Right ventricle myocardium superior (tissue), 1 donor: Measurements from ENCODE around the gene ARGLU1. TPM values are rescaled to one million over a fixed set of nuclear protein-coding genes. Genes with fewer than 3 reads are reported as not detected.

Experiments
- ATAC-seq: fragments of 200-7000 bp; cut with Tn5 transposase; one replicate; pipeline ENCODE4 v1.9.1; 2020; ENCODE audit warnings: mild to moderate bottlenecking; ENCODE audit not compliant: poor library complexity
- DNase-seq: peaks from one replicate; pipeline ENCODE4 v3.0.0-alpha.2; 2020
- intact Hi-C: fragments of 100-400 bp; cut with DNase I; formaldehyde crosslinking; loops from one replicate; pipeline ENCODE4 v1.11.2; 2022
- total RNA-seq: library from RNA; stranded (reverse); fragmentation: NEBNext Ultra II Directional; extraction: Animal tissue kit (Norgen Biotek cat#: 25700); gene quantifications from one replicate; pipeline ENCODE4 v1.2.1, GENCODE V29; 2021
- donor health status: DM: no; HTN: yes; CAD: no; lungs with severe emphysema.

The ARGLU1 gene
- total RNA-seq, 1 donor from 2014 or later = 25.6 TPM

DNA sequence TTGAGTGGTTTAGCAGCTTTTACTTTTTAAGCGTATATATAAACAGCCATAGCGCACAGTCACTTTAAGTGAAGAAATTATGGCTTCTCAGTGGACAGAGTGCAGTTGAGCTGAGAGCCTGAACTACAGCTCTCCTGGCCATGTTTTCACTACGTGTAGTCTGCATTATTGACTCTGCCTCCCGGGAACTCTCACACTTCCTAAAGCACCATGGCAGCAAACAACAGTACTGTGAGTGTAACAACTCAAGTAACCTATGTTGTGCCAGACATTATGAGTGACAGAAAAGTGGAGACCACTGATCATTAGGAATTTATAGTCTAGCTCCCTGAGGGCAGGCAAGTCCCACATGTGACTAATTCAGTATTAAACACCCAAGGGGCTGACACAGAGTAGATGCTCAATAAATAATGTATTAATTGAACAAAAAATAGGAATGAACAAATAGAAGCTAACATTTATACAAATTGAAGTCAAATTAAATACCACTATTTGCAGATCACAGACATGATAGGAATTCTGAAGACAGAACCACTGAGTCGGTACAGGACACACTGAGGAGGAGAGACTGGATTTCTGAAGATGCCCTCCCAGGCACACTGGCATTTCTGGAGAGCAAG, 52.2 kb downstream of the ARGLU1 start:
- ATAC-seq = no peak
- intact Hi-C loops = no loop called here
- no peak for DNase-seq

DNA sequence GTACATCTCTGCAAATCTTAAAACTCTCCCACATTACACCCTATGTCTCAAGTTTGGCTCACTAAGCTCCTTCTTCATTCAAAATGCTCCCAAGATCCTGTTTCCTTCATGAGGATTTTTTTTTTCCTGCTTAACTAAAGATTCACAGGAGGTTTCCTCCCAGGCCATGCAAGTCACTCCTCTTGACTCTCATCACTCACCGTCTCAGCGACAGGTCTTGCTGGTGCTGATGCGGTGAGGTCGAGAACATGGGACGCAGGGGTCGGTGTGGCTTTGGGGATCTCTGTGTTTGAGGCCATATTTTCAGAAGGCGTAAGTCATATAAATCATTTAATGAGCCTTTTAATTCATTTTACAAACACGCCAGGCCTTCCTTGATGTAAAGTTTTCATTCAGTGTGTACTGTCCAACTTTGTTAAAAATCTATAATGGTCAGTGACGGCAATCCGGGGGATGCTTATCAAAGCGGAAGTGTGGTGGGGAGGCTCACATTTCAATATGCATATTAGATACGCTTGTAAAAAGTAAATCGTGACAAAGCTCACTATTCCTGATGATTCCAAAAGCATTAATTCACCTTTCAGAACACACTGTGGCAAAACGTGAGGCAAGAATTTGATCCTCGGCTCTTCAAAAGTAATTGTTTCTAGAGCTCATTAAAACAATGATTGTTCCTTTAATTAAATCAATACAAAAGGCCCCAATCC, 52.9 kb downstream of the ARGLU1 start:
- intact Hi-C loops = no loop called here
- ATAC-seq (no peak), DNase-seq (no peak)

DNA sequence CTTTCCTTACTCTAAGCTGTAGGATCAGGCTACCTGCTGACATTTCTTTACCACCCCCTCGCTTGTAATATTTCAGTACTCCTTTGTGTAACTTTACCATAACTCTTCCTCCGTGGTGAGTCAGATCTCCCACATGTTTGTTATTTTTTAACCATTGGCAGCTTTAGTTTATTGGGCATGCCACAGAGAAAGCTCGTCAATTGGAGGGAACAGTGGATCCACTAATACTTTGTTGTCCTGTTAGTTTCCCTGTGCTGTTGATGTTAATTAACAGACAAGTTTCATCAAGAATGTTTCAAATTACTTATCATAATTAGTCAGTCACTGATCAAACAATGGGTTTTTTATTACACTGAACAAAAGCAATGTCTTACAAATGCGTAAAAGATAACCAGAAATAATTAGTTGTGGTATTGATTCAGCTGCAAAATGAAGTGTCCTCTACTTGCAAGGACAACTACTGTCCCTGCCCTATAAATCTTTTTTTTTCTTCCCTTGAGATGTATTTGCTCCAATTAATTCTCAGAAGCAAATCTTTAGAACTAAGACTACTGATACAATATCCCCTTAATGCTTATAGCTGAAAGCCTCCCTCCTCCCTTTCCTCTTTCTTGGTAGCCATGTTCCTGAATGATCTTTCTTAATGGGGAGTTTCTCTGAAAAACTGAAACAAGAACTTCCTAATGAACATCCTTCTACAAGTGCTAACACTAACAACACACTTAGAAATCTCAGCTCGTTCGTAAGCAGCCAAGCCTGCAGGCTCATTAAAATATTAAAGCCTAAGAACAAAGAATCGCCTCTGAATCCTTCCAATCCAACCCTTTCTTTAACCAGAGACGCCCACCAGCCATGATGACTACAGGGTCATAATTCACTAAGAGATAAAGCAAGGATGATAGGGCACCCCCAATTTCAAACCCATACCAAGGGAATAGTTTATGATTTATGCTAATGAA, 54.6 kb downstream of the ARGLU1 start:
- ATAC-seq (no peak), DNase-seq (no peak)
- intact Hi-C loops = no loop called here

DNA sequence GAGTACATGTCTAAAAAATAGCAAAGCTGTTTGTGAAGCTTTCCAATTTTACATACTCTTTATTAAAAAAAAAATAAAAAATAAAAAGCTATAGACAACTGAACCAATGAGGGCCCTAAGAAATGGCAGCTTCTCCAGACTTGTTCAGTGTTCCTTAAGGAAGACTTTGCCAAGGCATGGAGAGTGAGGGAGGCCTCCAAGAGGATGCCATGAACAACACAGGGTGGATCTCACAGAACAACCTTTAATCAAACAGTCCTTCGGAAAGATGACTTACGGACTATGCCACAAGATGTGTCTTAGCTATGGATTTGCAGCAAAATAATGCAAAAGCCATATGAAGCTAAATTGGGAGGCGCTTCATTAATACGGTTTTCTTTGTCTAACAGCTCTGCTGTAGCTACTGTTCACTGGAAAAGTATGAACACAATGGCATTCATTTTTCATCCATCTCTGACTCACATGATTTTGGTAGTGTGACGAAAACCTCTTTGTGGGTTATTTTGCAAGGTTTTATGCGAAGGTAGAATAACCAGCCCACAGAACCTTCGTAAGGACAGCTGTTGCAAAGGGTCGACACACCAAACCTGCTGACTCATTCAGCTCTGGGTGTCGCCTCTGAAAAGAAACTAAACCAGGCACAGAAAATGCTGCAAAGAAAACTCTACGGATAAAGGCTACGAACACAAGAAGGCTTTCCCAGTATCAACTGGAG, 60.2 kb downstream of the ARGLU1 start:
- intact Hi-C loops = no loop called here
- ATAC-seq = no peak
- DNase-seq = no peak

DNA sequence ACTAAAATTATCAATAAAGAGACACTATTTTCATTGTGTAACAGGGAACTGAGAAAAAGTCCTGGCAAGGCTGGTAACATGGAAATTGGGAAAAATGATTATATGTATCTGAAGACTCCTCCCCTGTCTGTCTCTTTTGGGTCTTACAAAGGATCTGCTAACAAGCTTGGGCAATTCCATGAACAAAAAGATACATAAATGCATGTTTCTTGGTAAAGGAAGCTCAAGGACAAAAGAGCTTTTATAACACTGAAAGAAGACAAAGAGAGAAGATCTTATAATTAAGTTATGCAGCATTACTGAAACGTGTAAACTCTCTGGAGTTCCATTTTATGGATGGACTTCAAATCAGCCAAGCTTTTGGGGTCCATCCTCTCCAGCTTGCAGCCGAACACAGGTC, 61.7 kb downstream of the ARGLU1 start:
- DNase-seq (no peak), ATAC-seq (no peak)
- intact Hi-C loops = no loop called here

DNA sequence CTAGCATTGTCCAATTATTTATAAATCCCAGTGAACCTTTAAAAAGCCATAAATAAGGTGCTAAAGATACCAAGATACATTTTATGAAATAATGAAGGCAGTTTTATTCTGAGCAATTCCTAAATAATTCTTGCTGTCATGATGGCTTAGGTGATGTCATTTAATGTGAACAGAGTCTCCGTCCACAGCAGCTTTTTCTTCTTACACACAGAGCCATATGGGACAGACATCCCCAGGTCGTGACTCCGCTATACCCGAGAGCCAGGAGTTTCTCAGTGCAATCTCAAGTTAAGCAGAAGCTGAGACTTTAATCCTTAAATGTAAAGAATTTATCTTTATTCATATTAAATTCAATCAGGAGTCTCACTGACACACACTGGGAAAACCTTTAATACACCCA, 62.2 kb downstream of the ARGLU1 start:
- intact Hi-C loops = no loop called here
- DNase-seq (no peak), ATAC-seq (no peak)

DNA sequence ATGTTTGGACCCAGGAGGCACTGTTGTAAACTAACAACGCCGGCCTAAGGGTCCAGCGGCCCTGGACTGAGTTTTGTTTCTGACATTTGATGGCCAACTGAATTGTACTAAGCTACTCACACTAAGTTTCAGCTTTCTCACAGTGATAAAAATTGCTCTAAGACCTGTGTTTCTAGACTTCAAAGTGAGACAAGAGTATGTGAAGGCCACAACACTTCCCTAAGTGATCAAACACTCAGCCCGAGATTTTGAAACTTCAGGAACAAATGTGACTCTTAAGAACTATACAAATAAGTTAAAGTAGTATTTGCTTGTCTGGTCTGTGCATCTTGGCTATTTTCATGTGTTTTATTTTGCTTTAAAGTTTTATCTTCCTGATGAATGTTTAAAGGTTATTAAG, 62.6 kb downstream of the ARGLU1 start:
- no peak for ATAC-seq
- DNase-seq = no peak
- intact Hi-C loops = no loop called here

DNA sequence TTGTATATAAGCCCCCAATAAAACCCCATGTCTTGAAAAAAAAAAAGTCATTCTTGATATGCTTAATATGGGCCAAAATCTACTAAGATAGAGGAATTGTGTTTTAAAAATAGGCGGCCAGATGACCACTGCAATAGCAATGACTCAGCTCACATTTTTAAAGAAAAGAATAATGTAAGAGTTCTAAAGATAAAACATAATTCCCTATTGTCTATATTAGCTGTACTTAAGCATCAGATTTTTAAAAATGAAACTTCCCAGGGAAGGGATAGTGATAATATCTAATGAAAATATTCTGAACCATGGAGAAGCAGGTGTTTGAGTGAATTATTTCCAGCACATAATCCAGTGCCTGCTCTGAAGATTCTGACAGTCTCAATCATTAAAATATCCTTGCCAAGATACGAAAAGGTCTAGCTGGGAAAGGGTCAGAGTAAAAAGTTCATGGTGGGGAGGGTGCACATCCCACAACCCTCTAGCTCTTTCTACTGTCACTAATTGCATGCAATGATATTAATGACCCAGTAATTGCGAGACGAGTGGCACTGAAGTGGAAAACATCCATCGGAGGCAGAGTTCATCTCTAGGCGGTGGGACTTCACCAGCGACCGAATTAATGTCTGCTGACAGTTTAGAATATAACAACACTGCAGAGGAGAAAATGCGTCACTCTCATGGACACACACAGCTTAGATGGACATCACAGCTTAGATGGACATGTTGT, 64.0 kb downstream of the ARGLU1 start:
- intact Hi-C loops = no loop called here
- ATAC-seq (no peak), DNase-seq (no peak)

DNA sequence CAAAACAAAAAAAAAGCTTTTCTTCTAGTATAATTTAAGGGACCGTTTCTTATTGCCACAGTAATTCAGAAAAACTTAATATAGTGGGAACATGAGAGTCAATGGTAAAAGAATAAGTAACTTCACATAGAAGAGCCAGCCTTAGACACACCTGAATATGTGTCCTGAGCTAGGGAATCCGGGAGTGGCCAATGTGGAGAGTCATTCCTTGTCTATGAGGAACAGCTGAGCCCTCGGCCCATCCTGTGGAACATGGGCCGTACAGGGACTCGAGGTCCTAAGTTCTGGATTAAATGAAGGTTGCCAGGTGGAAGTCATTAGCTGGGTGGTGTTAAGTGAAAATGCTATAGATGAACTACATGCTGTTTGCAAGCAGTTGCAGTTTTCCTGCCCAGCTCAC, 64.7 kb downstream of the ARGLU1 start:
- no peak for DNase-seq
- ATAC-seq = no peak
- intact Hi-C loops = no loop called here

DNA sequence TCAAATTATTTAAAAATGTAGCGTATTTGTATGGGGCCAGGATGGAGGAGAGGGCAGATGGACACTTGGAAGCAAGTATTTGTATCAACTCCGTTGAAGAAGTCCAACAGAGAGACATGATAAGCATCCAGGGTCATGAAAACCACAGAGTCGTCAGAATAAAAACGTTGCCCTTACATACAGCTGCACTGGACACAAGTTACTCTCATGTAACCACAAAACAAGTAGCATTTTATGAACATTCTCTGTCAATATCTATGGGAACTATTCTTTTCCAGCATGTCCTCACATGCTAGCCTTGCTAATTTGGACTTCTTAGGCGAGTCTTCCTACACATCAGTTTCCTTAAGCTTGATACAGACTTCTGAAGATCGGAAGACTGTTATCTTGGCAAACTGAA, 67.5 kb downstream of the ARGLU1 start:
- ATAC-seq = no peak
- intact Hi-C loops = no loop called here
- DNase-seq = no peak

DNA sequence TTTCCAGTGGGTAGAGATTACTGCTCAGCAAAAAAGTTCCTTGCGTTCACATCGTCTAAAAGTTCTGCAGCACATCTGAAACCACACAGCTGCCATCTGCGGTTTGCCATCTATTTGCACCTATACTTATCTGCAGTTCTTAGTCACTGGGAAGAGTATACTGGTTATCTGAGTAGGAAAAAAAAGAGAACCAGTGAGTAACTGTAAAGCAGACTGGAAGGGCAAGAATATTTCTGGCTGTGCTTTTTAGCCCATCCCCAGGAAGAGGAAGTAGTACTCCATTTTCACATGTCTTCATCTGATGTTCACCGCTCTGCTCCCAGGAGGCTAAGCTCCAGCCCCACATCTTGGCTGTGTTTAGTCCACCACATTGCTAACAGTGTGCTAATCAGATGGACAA, 68.0 kb downstream of the ARGLU1 start:
- ATAC-seq = no peak
- intact Hi-C loops = no loop called here

DNA sequence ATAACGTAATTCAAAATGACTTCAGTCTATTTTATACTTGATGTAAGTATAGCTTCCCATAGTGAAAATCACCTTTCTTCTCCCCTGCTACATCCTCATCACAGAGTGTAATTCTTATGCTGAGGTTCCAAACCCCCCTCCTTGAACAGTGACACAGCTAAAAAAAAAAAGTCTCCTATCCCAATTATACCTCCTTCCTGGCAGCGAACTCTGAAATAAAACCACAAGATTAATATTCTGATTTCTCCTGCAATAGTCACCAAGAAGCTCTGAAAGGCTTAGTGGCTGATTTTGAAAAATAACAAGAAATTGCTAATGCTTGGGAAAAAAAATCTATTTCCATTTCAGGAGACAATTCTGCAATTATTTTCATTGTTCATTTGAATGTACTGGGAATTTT, 68.8 kb downstream of the ARGLU1 start:
- ATAC-seq (no peak), DNase-seq (no peak)
- intact Hi-C loops = no loop called here

More for the DNA sequence above, 68.0 kb downstream of the ARGLU1 start:
- no peak for DNase-seq

DNA sequence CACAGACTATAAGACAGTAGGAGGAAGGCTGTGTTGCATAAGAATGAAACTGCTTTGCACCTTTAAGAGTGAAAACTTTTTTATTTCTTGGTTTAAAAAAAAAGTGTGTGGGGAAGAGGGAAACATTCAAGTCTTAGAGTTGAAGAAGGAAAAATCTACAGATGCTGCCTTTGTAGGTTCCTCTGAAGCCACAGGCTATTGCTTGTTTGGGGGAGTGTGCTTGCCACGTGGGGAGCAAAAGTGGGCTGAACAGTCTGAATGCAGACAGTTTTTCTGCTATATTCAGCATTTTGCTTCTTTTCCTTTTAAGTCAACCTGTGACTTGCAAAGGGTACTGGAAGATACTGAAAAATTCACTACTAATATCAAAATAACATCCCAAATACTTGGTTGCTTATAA, 69.4 kb downstream of the ARGLU1 start:
- intact Hi-C loops = no loop called here
- DNase-seq (no peak), ATAC-seq (no peak)

DNA sequence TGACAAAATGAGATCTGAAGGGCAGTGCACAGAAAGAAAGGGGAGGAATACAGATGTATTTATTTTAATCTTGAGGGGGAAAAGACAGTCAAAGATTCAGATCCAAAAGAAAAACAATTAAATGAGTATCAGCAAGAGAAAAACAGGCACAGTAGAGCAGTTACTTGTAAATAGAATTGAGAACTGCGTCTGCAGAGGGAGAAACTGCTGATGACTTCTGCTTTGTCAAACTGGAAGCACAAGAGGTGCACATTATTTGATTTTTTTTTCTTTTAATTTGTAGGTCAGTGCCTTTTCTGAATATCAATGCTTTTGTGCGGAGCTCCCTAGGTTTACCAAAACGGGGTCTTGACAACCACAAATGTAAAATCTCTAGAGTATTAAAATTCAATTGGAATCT, 69.8 kb downstream of the ARGLU1 start:
- intact Hi-C loops = no loop called here
- DNase-seq (no peak), ATAC-seq (no peak)

DNA sequence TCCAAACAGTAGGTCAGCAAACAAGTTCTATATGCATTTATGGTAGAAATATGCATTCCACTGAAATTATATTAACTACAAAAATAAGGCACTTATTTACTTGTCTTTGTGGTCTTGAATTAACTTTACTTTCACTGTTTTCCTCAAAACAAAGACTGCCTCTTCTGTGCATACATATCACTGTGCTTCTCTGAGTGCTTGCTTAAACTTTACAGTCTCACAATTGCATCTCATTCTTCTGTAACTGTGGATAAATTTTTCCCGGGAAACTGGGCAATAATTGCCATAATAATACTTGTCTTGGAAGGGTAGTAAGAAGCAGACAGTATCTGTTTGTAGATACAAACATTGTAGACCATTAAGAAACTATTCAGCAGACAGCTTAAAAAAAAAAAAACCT, 70.9 kb downstream of the ARGLU1 start:
- ATAC-seq (no peak), DNase-seq (no peak)
- intact Hi-C loops = no loop called here

DNA sequence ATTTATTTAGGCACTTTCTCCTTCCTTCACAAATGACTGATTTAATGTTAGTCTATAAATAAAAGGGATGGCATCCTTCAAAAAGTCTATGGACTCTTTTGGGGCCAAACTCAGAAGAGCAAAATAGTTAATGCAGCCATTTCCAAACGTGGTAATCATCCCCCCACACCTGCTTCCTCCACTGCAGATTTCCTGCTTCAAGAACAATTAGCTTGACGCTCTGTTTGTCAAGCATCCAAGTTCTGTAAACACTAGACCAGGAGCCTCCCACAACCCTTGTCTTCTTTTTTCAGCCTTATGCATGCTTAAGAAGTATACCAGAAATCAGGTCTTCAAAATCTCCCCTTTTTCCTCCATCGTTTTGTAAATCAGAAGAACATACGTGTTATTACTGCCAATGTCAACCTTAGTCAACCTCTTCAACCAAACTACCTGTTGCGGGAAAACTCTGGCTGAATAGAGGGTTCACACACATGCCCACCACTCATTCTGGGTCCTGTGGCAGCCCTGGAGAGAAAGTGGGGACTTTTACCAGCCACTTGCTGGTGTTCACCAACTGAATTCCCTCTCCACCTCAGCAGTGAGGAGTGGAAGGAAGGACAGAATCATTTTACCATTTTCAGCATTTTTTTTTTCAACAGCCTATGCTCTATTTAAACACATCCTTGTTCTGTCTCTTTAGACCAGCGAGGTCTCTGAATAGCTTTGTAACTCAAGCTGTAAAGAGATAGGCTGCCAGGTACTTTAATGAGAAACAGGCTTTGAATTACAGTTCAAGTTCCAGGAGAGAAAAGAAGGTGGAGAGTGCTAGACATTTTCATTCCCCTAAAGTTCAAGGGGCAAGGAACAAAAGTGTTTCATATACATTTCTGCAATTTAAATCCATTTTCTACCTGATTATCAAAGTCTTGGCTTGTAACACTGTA, 71.6 kb downstream of the ARGLU1 start:
- intact Hi-C loops = no loop called here
- peak; percentile 48 for ATAC-seq
- no peak for DNase-seq

DNA sequence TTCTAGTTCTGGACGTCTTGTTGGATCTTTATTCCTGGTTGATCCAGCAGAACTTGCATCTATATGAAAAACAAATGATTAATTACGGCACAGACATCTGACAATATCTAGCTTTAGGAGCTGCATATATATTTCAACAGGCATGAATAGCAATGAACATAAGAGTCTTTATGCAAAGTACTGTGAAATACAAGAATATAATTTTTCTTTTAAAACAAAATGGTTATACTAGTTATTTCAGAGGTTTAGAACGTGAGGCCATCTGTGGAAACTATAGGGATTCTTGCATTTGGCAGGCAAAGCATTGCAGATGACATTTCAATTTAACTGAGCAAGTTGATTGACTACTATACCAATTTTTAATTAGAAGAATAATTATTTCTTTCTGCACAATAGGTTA, 73.0 kb downstream of the ARGLU1 start:
- intact Hi-C loops = no loop called here
- no peak for DNase-seq
- no peak for ATAC-seq

DNA sequence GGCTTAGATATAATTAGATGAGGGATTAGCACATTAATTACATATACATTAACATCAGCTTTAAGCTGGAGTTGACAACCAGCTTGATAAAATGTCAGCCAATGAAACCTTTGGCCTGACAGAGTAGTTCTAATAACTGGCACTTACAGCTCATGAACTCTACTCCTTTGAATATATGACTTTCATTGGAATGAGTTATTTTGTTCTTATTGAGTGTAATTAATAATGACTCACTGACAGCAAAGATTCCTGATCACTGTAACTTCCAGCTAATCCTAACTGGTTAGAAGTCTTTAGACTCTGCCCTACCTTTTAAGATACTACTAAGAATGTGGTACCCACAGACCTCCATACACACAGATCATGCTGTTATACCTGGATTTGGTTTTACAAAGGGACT, 73.4 kb downstream of the ARGLU1 start:
- no peak for ATAC-seq
- no peak for DNase-seq
- intact Hi-C loops = no loop called here
